Activated CD8-positive, alpha-beta T cell treated with anti-CD3 and anti-CD28 coated beads for 36 hours (primary cell): ENCODE results near the gene CNNM3. TPM values are rescaled to one million over a fixed set of nuclear protein-coding genes. Genes with fewer than 3 reads are reported as not detected.

Experiments
- ATAC-seq: fragments of 200-7000 bp; cut with Tn5 transposase; one replicate; pipeline ENCODE4 v1.10.0; 2021; ENCODE audit warnings: mild to moderate bottlenecking, moderate library complexity
- CTCF ChIA-PET: fragments of 350-600 bp; sonication (Branson Sonifier 250); formaldehyde crosslinking; loops from one replicate; lab custom pipeline; 2021; ENCODE audit warnings: antibody characterized with exemption; lab: Charles Lee
- POLR2A ChIA-PET: fragments of 350-600 bp; sonication (Branson Sonifier 250); formaldehyde crosslinking; loops from one replicate; lab custom pipeline; 2021; ENCODE audit warnings: antibody characterized with exemption; lab: Charles Lee
- DNase-seq: peaks from one replicate; pipeline ENCODE4 v3.0.0-alpha.2; 2020
- H3K27ac Mint-ChIP-seq: one replicate; pipeline ENCODE4 v1.8.0; 2021; ENCODE audit warnings: mild to moderate bottlenecking, mixed read lengths
- H3K27me3 Mint-ChIP-seq: one replicate; pipeline ENCODE4 v1.8.0; 2021; ENCODE audit warnings: mixed read lengths
- H3K36me3 Mint-ChIP-seq: one replicate; pipeline ENCODE4 v1.8.0; 2021; ENCODE audit warnings: low read depth, mixed read lengths
- H3K4me1 Mint-ChIP-seq: one replicate; pipeline ENCODE4 v1.8.0; 2021; ENCODE audit warnings: low read depth, mixed read lengths
- H3K4me3 Mint-ChIP-seq: one replicate; pipeline ENCODE4 v1.8.0; 2021; ENCODE audit warnings: mild to moderate bottlenecking, moderate library complexity, mixed read lengths
- H3K9me3 Mint-ChIP-seq: one replicate; pipeline ENCODE4 v1.8.0; 2021; ENCODE audit warnings: mixed read lengths
- CTCF ChIP-seq: fragments of 200-600 bp; IDR thresholded peaks from one replicate; pipeline ENCODE4 v1.8.0; 2022; ENCODE audit warnings: antibody characterized with exemption, mild to moderate bottlenecking
- intact Hi-C: fragments of 100-400 bp; cut with micrococcal nuclease; formaldehyde crosslinking; loops from one replicate; pipeline ENCODE4 v1.10.0; 2022
- total RNA-seq, 2 experiments: library from RNA; stranded (reverse); gene quantifications; one replicate each; pipeline ENCODE4 v1.2.3, GENCODE V29; 2021

CNNM3 gene
- total RNA-seq, 2 experiments from 2014 or later, result 15.8 to 19.3 TPM

- ATAC-seq (no peak), DNase-seq (no peak)
- ChIA-PET POLR2A (interaction anchor here (0.9 to 1.6 kb wide), 5 partner anchors 9 to 22 kb away, joined by 3 to 8 read pairs (median 4); partner anchors contain the start of gene ANKRD39), CTCF (interaction anchor here (0.9 kb wide), 1 partner anchor 122 kb away, joined by 4 read pairs; no protein-coding TSS in a partner anchor)
- Mint-ChIP-seq H3K27me3 (no peaks in the 10 kb centered on the region), H3K4me3 (peak overlapping the region; percentile 42), H3K9me3 (no peaks in the 10 kb centered on the region), H3K36me3 (peaks cover 6% of the 10 kb centered on the region), H3K27ac (peak overlapping the region; percentile 61), H3K4me1 (peaks cover 18% of the 10 kb centered on the region)
- TF ChIP-seq CTCF, result no peak
- intact Hi-C loops, result no loop called here
Observed at GRCh38 chr2:96838345-96839292, 22.6 kb downstream of the CNNM3 start.

GRCh38 chr2:96839293-96839874 is 23.3 kb downstream of the CNNM3 start:
- Mint-ChIP-seq H3K9me3 (no peaks in the 10 kb centered on the region), H3K27me3 (no peaks in the 10 kb centered on the region), H3K4me3 (peak overlapping the region; percentile 42), H3K27ac (peak overlapping the region; percentile 61), H3K36me3 (peaks cover 5% of the 10 kb centered on the region), H3K4me1 (peaks cover 18% of the 10 kb centered on the region)
- ATAC-seq (peak; percentile 92), DNase-seq (peak; percentile 92)
- intact Hi-C loops, result no loop called here
- CTCF ChIA-PET, result interaction anchor here (0.9 to 2.0 kb wide), 4 partner anchors 18 to 112 kb away, joined by 3 to 9 read pairs (median 4); partner anchors contain the start of genes ANKRD39 and CNNM3
- TF ChIP-seq CTCF, result no peak
- POLR2A ChIA-PET, result interaction anchor here (0.7 to 1.6 kb wide), 5 partner anchors 8 to 123 kb away, joined by 3 to 8 read pairs (median 4); partner anchors contain the start of gene ANKRD39

- TF ChIP-seq CTCF, result no peak
- DNase-seq (no peak), ATAC-seq (no peak)
- H3K27me3 Mint-ChIP-seq, result no peaks in the 10 kb centered on the region
- no peak overlapping the region for H3K4me3 Mint-ChIP-seq
- ChIA-PET CTCF (interaction anchor here (0.9 to 2.0 kb wide), 4 partner anchors 17 to 111 kb away, joined by 3 to 9 read pairs (median 4); partner anchors contain the start of genes ANKRD39 and CNNM3), POLR2A (interaction anchor here (0.5 to 1.6 kb wide), 8 partner anchors 9 to 857 kb away, joined by 3 to 8 read pairs (median 3); partner anchors contain the start of genes ANKRD39 and CNNM3)
- no peak overlapping the region for H3K27ac Mint-ChIP-seq
- intact Hi-C loops, result no loop called here
- H3K4me1 Mint-ChIP-seq, result peaks cover 18% of the 10 kb centered on the region
- peaks cover 3% of the 10 kb centered on the region for H3K36me3 Mint-ChIP-seq
- no peaks in the 10 kb centered on the region for H3K9me3 Mint-ChIP-seq
Observed at GRCh38 chr2:96839875-96840850, 24.1 kb downstream of the CNNM3 start.

- no peak for ATAC-seq
- no peaks in the 10 kb centered on the region for H3K27me3 Mint-ChIP-seq
- no peaks in the 10 kb centered on the region for H3K9me3 Mint-ChIP-seq
- no peak overlapping the region for H3K4me3 Mint-ChIP-seq
- H3K4me1 Mint-ChIP-seq, result peaks cover 18% of the 10 kb centered on the region
- no peak for TF ChIP-seq CTCF
- no peak for DNase-seq
- CTCF ChIA-PET, result interaction anchor here (0.8 to 4.0 kb wide), 3 partner anchors 15 to 42 kb away, joined by 3 to 29 read pairs (median 4); partner anchors contain the start of gene ANKRD39
- intact Hi-C loops, result no loop called here
- H3K27ac Mint-ChIP-seq, result no peak overlapping the region
- peaks cover 4% of the 10 kb centered on the region for H3K36me3 Mint-ChIP-seq
- POLR2A ChIA-PET, result interaction anchor here (0.8 to 3.6 kb wide), 3 partner anchors 15 to 85 kb away, joined by 3 to 20 read pairs (median 3); partner anchors contain the start of gene ANKRD39
Observed at GRCh38 chr2:96841701-96842495, 25.8 kb downstream of the CNNM3 start.
